GM12878 (cell line): ENCODE measurements around the gene FGR.

Experiments used
- CREB1 ChIP-seq: IDR thresholded peaks from 2 replicates; pipeline ENCODE4 v1.6.1; 2012; ENCODE audit warnings: low read depth, mild to moderate bottlenecking, inconsistent platforms
- CTCF ChIP-seq, 3 experiments: IDR thresholded peaks in 2 of 3; conservative IDR thresholded peaks in 1 of 3; 2 replicates each; pipeline ENCODE4 v1.5.1; 2011; ENCODE audit warnings: low read depth in 3 of 3, low read length in 3 of 3, mild to moderate bottlenecking in 3 of 3, control low read depth in 2 of 3, moderate library complexity in 2 of 3, inconsistent platforms in 1 of 3, mixed read lengths in 1 of 3; ENCODE audit not compliant: control insufficient read depth in 2 of 3, insufficient read depth in 1 of 3; ENCODE audit errors: extremely low read depth in 1 of 3
- EGR1 ChIP-seq, 2 experiments: IDR thresholded peaks; 1 replicate in 1 of 2; 2 replicates in 1 of 2; pipeline ENCODE4 v1.6.1; 2011 to 2012; ENCODE audit warnings: low read depth in 2 of 2, low read length in 2 of 2, borderline replicate concordance in 1 of 2, mild to moderate bottlenecking in 1 of 2, moderate library complexity in 1 of 2
- EP300 ChIP-seq, 2 experiments: fragments of 150-350 bp in 1 of 2; IDR thresholded peaks; 2 replicates each; pipeline ENCODE4 v1.6.1; 2011 to 2012; ENCODE audit warnings: low read depth in 2 of 2, low read length in 2 of 2, borderline replicate concordance in 1 of 2, improper control_type of control experiment in 1 of 2, inconsistent platforms in 1 of 2; ENCODE audit not compliant: control insufficient read depth in 1 of 2
- EZH2 ChIP-seq: IDR thresholded peaks from 2 replicates; pipeline ENCODE4 v1.6.1; 2012; ENCODE audit warnings: low read depth, mild to moderate bottlenecking, control low read depth, inconsistent platforms, low read length, borderline replicate concordance; ENCODE audit not compliant: control insufficient read depth
- FOS ChIP-seq: IDR thresholded peaks from 3 replicates; pipeline ENCODE4 v1.6.1; 2011; ENCODE audit warnings: borderline replicate concordance; ENCODE audit not compliant: insufficient read length; ENCODE audit errors: extremely low read depth
- HCFC1 ChIP-seq: fragments of 150-350 bp; IDR thresholded peaks from 2 replicates; pipeline ENCODE4 v1.6.1; 2014; ENCODE audit warnings: low read length
- NFYB ChIP-seq: IDR thresholded peaks from 2 replicates; pipeline ENCODE4 v1.6.1; 2011; ENCODE audit warnings: low read depth, mild to moderate bottlenecking, low read length, improper control_type of control experiment, moderate library complexity; ENCODE audit not compliant: insufficient read depth
- PBX3 ChIP-seq: IDR thresholded peaks from 2 replicates; pipeline ENCODE4 v1.6.1; 2011; ENCODE audit warnings: mild to moderate bottlenecking, low read depth, low read length, moderate library complexity; ENCODE audit not compliant: insufficient replicate concordance
- POLR2A ChIP-seq: IDR thresholded peaks from 2 replicates; pipeline ENCODE4 v1.6.1; 2011; ENCODE audit warnings: low read depth, mild to moderate bottlenecking, low read length
- SPI1 ChIP-seq: IDR thresholded peaks from 2 replicates; pipeline ENCODE4 v1.6.1; 2011; ENCODE audit warnings: low read depth, mild to moderate bottlenecking, low read length, moderate library complexity, borderline replicate concordance; ENCODE audit not compliant: insufficient read depth
- TAF1 ChIP-seq: IDR thresholded peaks from 2 replicates; pipeline ENCODE4 v1.6.1; 2011; ENCODE audit warnings: mild to moderate bottlenecking, low read depth, low read length, borderline replicate concordance
- USF1 ChIP-seq: IDR thresholded peaks from 2 replicates; pipeline ENCODE4 v1.6.1; 2011; ENCODE audit warnings: borderline replicate concordance, low read depth, mild to moderate bottlenecking, moderate library complexity, mixed read lengths, low read length; ENCODE audit not compliant: insufficient read depth; ENCODE audit errors: extremely low read length
- USF2 ChIP-seq: IDR thresholded peaks from 2 replicates; pipeline ENCODE4 v1.6.1; 2011; ENCODE audit warnings: low read depth, low read length, improper control_type of control experiment, borderline replicate concordance

- TF ChIP-seq TAF1 (no peak), POLR2A (peak; percentile 38; the same call in 1 of the 2 replicates), HCFC1 (no peak), FOS (no peak), CREB1 (no peak), USF2 (no peak), EZH2 (no peak), CTCF (IDR thresholded peaks at IDR 0.05 in 2 of 3, conservative IDR thresholded peaks at IDR 0.05 in 1 of 3; ENCODE audit: control insufficient read depth in 2 of 3, extremely low read depth in 1 of 3, insufficient read depth in 1 of 3, low read depth in 3 of 3, low read length in 3 of 3) (peak; percentile 23 to 31 (median 29); a peak in 4 of 6 replicates), EP300 (IDR thresholded peaks at IDR 0.05; ENCODE audit: borderline replicate concordance in 1 of 2, control insufficient read depth in 1 of 2, low read depth in 2 of 2, low read length in 2 of 2) (no peak), EGR1 (IDR thresholded peaks at IDR 0.05; ENCODE audit: borderline replicate concordance in 1 of 2, low read depth in 2 of 2, low read length in 2 of 2) (no peak), USF1 (no peak), NFYB (no peak), SPI1 (no peak), PBX3 (no peak)
These were observed 18.5 kb downstream of the FGR start for GRCh38 chr1:27616441-27616840.
